ENCODE data around the gene ERAL1. TPM values are rescaled to one million over a fixed set of nuclear protein-coding genes. Genes with fewer than 3 reads are reported as not detected.

Gene ERAL1
- total and polyA plus RNA-seq, 2 donors (not counting 1 experiment from before 2014, with no cell fraction given): 25.4 to 39.0 TPM

DNA sequence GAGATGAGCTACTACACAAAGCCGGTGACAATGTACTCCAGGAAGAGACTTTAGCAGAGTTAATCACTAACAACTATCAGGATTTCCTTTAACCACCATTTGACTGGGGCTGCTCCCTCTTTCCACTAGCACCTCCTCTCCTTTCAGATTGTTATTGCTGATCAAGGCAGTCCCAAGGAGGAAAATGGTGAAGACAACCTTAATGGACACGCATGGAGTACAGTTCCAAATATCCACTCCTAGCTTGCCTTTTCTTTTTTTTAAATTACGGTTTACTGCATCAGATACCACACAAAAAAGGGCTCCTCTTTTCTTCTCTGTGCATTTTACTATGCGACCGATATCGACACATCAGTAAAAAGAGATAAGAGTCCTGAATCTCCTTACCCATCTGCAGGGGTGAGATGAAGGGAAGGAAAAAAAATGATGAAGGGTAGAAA lies 43.1 kb upstream of the ERAL1 start:
- DNase-seq (ENCODE audit: low read depth in 2 of 2): peak; percentile 21 to 30

DNA sequence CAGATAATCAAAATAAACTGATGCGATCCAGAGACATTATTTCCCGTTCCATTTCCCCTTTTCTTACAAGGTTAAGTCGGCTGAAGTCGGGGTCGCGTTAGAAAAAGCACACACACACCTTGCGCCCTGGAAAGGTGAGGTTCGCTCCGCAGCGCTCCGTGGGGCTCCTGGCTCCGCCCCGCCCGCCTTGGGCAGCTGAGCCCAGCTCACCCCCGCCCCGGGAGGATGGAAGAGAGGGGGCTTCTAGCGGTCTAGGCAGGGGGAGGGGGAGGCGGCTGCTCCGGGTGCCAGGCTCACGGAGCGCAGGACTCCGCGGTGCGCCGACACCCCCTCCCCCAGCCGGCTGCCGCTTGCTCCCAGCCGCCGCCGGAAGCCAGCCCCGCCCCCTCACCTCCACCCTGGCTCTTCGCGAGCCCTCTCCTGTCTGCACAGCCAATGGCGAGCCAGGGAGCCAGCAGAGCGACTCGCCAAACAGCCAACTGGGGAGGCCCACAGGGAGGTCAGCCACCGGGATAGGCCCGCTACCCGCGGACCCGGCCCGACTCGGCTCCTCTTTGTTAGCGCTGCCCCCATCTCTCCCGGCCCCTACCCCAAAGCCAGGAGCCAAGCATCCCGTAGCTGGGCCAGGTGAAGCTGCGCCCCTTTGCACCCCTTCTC lies 42.6 kb upstream of the ERAL1 start:
- Histone ChIP-seq H3K4me3 (replicated peaks in 1 of 4; ENCODE audit: control extremely low read depth in 1 of 4, insufficient read depth in 1 of 4, low read depth in 3 of 4, low read length in 4 of 4) (peak overlapping the region; percentile 79 to 97 (median 88)), H3K36me3 (ENCODE audit: control insufficient read depth, insufficient read depth, low read length) (no peaks in the 10 kb centered on the region), H3K9me3 (ENCODE audit: control insufficient read depth, insufficient read depth, low read depth, low read length) (no peaks in the 10 kb centered on the region), H4K20me1 (ENCODE audit: control insufficient read depth, extremely low read depth, insufficient read depth, low read length) (no peaks in the 10 kb centered on the region), H3K27me3 (ENCODE audit: control insufficient read depth, insufficient read depth, low read length) (no peaks in the 10 kb centered on the region), H3K4me2 (ENCODE audit: extremely low read depth, insufficient read depth, low read length) (peak overlapping the region; percentile 98), H3K27ac (ENCODE audit: insufficient read depth, low read length) (peak overlapping the region; percentile 98), H2AFZ (ENCODE audit: low read length) (peak overlapping the region; percentile 69), H3K4me1 (ENCODE audit: control insufficient read depth, extremely low read depth, insufficient read depth, low read length) (peaks cover 17% of the 10 kb centered on the region), H3K79me2 (ENCODE audit: control insufficient read depth, insufficient read depth, low read length) (peaks cover 21% of the 10 kb centered on the region), H3K9ac (ENCODE audit: insufficient read depth, low read length) (peak overlapping the region; percentile 89)
- TF ChIP-seq, protein P1, sequence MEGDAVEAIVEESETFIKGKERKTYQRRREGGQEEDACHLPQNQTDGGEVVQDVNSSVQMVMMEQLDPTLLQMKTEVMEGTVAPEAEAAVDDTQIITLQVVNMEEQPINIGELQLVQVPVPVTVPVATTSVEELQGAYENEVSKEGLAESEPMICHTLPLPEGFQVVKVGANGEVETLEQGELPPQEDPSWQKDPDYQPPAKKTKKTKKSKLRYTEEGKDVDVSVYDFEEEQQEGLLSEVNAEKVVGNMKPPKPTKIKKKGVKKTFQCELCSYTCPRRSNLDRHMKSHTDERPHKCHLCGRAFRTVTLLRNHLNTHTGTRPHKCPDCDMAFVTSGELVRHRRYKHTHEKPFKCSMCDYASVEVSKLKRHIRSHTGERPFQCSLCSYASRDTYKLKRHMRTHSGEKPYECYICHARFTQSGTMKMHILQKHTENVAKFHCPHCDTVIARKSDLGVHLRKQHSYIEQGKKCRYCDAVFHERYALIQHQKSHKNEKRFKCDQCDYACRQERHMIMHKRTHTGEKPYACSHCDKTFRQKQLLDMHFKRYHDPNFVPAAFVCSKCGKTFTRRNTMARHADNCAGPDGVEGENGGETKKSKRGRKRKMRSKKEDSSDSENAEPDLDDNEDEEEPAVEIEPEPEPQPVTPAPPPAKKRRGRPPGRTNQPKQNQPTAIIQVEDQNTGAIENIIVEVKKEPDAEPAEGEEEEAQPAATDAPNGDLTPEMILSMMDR (conservative IDR thresholded peaks at IDR 0.05 in 1 of 2, IDR thresholded peaks at IDR 0.05 in 1 of 2; ENCODE audit: low read depth in 1 of 2, low read length in 2 of 2): no peak
- TF ChIP-seq EZH2 (IDR thresholded peaks at IDR 0.05; ENCODE audit: low read length, missing control alignments): no peak
- peak; percentile 96 to 97 for DNase-seq (ENCODE audit: low read depth in 2 of 2)

More for the DNA sequence above, 43.1 kb upstream of the ERAL1 start:
- H3K4me2 ChIP-seq (ENCODE audit: extremely low read depth, insufficient read depth, low read length): peak overlapping the region; percentile 98
- H3K36me3 ChIP-seq (ENCODE audit: control insufficient read depth, insufficient read depth, low read length): no peaks in the 10 kb centered on the region
- no peaks in the 10 kb centered on the region for H3K27me3 ChIP-seq (ENCODE audit: control insufficient read depth, insufficient read depth, low read length)
- peak overlapping the region; percentile 98 for H3K27ac ChIP-seq (ENCODE audit: insufficient read depth, low read length)
- peak overlapping the region; percentile 43 for H2AFZ ChIP-seq (ENCODE audit: low read length)
- H4K20me1 ChIP-seq (ENCODE audit: control insufficient read depth, extremely low read depth, insufficient read depth, low read length): no peaks in the 10 kb centered on the region
- TF ChIP-seq EZH2 (IDR thresholded peaks at IDR 0.05; ENCODE audit: low read length, missing control alignments): no peak
- TF ChIP-seq, protein P1 (conservative IDR thresholded peaks at IDR 0.05 in 1 of 2, IDR thresholded peaks at IDR 0.05 in 1 of 2; ENCODE audit: low read depth in 1 of 2, low read length in 2 of 2): no peak
- peaks cover 21% of the 10 kb centered on the region for H3K79me2 ChIP-seq (ENCODE audit: control insufficient read depth, insufficient read depth, low read length)
- peaks cover 17% of the 10 kb centered on the region for H3K4me1 ChIP-seq (ENCODE audit: control insufficient read depth, extremely low read depth, insufficient read depth, low read length)
- H3K4me3 ChIP-seq (replicated peaks in 1 of 4; ENCODE audit: control extremely low read depth in 1 of 4, insufficient read depth in 1 of 4, low read depth in 3 of 4, low read length in 4 of 4): peak overlapping the region; percentile 79 to 97 (median 88)
- H3K9ac ChIP-seq (ENCODE audit: insufficient read depth, low read length): peak overlapping the region; percentile 80
- H3K9me3 ChIP-seq (ENCODE audit: control insufficient read depth, insufficient read depth, low read depth, low read length): no peaks in the 10 kb centered on the region

DNA sequence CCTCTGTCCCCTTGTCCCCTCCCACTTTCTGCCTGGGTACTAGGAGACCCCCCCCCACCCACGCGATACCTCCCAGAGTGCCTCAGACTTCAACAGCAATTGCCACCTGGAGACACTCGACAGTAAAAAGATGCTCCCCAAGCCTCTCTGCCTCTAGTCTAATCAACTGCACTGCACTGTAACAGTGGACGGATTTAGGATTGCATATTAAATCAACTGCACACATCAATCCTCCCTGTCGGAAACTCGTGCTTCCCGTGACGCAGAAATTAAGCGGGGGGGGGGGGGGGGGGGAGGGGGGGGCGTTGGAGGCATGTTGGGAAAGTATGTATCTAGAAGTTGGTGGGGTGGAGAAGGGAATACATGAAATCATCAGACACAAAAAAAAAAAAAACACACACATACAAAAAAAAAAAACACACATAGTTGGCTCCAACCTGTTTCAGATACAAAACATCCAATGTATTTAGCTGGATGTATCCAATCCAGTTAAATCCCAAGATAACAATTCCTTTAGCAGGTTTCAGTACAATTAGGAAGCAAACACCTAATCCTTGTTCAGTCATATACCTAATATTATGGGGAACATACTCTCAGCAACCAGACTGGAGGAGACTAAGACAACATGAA lies 42.0 kb upstream of the ERAL1 start:
- Histone ChIP-seq H3K4me2 (ENCODE audit: extremely low read depth, insufficient read depth, low read length) (peak overlapping the region; percentile 79), H3K27ac (ENCODE audit: insufficient read depth, low read length) (peak overlapping the region; percentile 98), H3K9me3 (ENCODE audit: control insufficient read depth, insufficient read depth, low read depth, low read length) (no peaks in the 10 kb centered on the region), H3K27me3 (ENCODE audit: control insufficient read depth, insufficient read depth, low read length) (no peaks in the 10 kb centered on the region), H4K20me1 (ENCODE audit: control insufficient read depth, extremely low read depth, insufficient read depth, low read length) (no peaks in the 10 kb centered on the region), H3K4me1 (ENCODE audit: control insufficient read depth, extremely low read depth, insufficient read depth, low read length) (peaks cover 12% of the 10 kb centered on the region), H3K79me2 (ENCODE audit: control insufficient read depth, insufficient read depth, low read length) (peaks cover 21% of the 10 kb centered on the region), H3K36me3 (ENCODE audit: control insufficient read depth, insufficient read depth, low read length) (no peaks in the 10 kb centered on the region), H3K4me3 (replicated peaks in 1 of 4; ENCODE audit: control extremely low read depth in 1 of 4, insufficient read depth in 1 of 4, low read depth in 3 of 4, low read length in 4 of 4) (peak overlapping the region; percentile 79 to 97 (median 82)), H2AFZ (ENCODE audit: low read length) (peak overlapping the region; percentile 69), H3K9ac (ENCODE audit: insufficient read depth, low read length) (peak overlapping the region; percentile 89)
- TF ChIP-seq, protein P1 (conservative IDR thresholded peaks at IDR 0.05 in 1 of 2, IDR thresholded peaks at IDR 0.05 in 1 of 2; ENCODE audit: low read depth in 1 of 2, low read length in 2 of 2): no peak
- TF ChIP-seq EZH2 (IDR thresholded peaks at IDR 0.05; ENCODE audit: low read length, missing control alignments): no peak
- DNase-seq (ENCODE audit: low read depth in 2 of 2): peak; percentile 62 to 74

Data from fibroblast of lung (primary cell).